IMR-90 (cell line): ENCODE measurements around the gene BROX. TPM values are rescaled to one million over a fixed set of nuclear protein-coding genes. Genes with fewer than 3 reads are reported as not detected.
"Not testable (repeated sequence)": the region's sequence is repeated elsewhere in the genome, so short reads cannot be mapped to it uniquely, and the experiment has no call there.

ENCODE experiments used
- ATAC-seq: fragments of 200-7000 bp; cut with Tn5 transposase; 2 replicates; pipeline ENCODE4 v1.9.1; 2020; ENCODE audit warnings: low read depth, mild to moderate bottlenecking, moderate library complexity
- BruUV-seq: library from RNA; stranded (reverse); fragments of 400-500 nt; replicated peaks from 2 replicates; lab custom pipeline; 2021; lab: Mats Ljungman, UMichigan
- CTCF ChIA-PET: fragments of 300-600 bp; formaldehyde crosslinking; extraction: SDS; loops from one replicate; lab custom pipeline; 2021; ENCODE audit warnings: antibody characterized with exemption; lab: Yijun Ruan, JAX
- POLR2A ChIA-PET: fragments of 300-600 bp; sonication (Branson Sonifier 250); formaldehyde crosslinking; loops from one replicate; lab custom pipeline; 2022; ENCODE audit warnings: antibody characterized with exemption; ENCODE audit not compliant: unreplicated experiment; lab: Charles Lee
- DNase-seq: peaks from one replicate; pipeline ENCODE4 v3.0.0; 2013
- H2AFZ ChIP-seq: replicated peaks from 2 replicates; pipeline ENCODE3; 2013; ENCODE audit warnings: low read length, mild to moderate bottlenecking; ENCODE audit not compliant: poor library complexity
- H2AK5ac ChIP-seq: 2 replicates; pipeline ENCODE4 v1.6.1; 2013; ENCODE audit warnings: low read depth, low read length, inconsistent platforms
- H2AK9ac ChIP-seq: replicated peaks from 2 replicates; pipeline ENCODE3; 2013; ENCODE audit warnings: mild to moderate bottlenecking, low read depth, low read length, moderate library complexity; ENCODE audit not compliant: poor library complexity
- H2BK120ac ChIP-seq: 2 replicates; pipeline ENCODE4 v1.6.1; 2013; ENCODE audit warnings: low read depth, low read length, inconsistent platforms
- H2BK15ac ChIP-seq: 3 replicates; pipeline ENCODE4 v1.6.1; 2013; ENCODE audit warnings: low read depth, low read length, inconsistent platforms
- H2BK20ac ChIP-seq: 2 replicates; pipeline ENCODE4 v1.6.1; 2013; ENCODE audit warnings: low read depth, mild to moderate bottlenecking, inconsistent platforms, low read length, moderate library complexity
- H2BK5ac ChIP-seq: 2 replicates; pipeline ENCODE4 v1.6.1; 2013; ENCODE audit warnings: mild to moderate bottlenecking, low read depth, low read length, inconsistent platforms; ENCODE audit not compliant: poor library complexity, severe bottlenecking
- H3K14ac ChIP-seq: replicated peaks from 2 replicates; pipeline ENCODE4 v1.6.1; 2013; ENCODE audit warnings: low read depth, low read length, inconsistent platforms
- H3K18ac ChIP-seq: 2 replicates; pipeline ENCODE4 v1.6.1; 2013; ENCODE audit warnings: low read depth, low read length, control low read depth
- H3K23ac ChIP-seq: 2 replicates; pipeline ENCODE4 v1.6.1; 2013; ENCODE audit warnings: low read depth, low read length, inconsistent platforms
- H3K27ac ChIP-seq: 2 replicates; pipeline ENCODE4 v1.5.1; 2013; ENCODE audit warnings: mild to moderate bottlenecking, control low read depth, low read length; ENCODE audit not compliant: insufficient read depth
- H3K27me3 ChIP-seq: 2 replicates; pipeline ENCODE4 v1.6.1; 2013; ENCODE audit warnings: low read length; ENCODE audit not compliant: control insufficient read depth, insufficient read depth
- H3K36me3 ChIP-seq: 2 replicates; pipeline ENCODE4 v1.6.1; 2013; ENCODE audit warnings: low read length, mixed read lengths; ENCODE audit not compliant: control insufficient read depth, insufficient read depth
- H3K4ac ChIP-seq: 2 replicates; pipeline ENCODE4 v1.6.1; 2013; ENCODE audit warnings: low read depth, low read length, inconsistent platforms
- H3K4me1 ChIP-seq: 2 replicates; pipeline ENCODE4 v1.6.1; 2013; ENCODE audit warnings: low read length, mixed read lengths; ENCODE audit not compliant: control insufficient read depth, insufficient read depth
- H3K4me2 ChIP-seq: 2 replicates; pipeline ENCODE4 v1.6.1; 2013; ENCODE audit warnings: low read depth, mild to moderate bottlenecking, control low read depth, low read length, moderate library complexity
- H3K4me3 ChIP-seq: 2 replicates; pipeline ENCODE4 v1.5.1; 2013; ENCODE audit warnings: low read depth, mild to moderate bottlenecking, control low read depth, low read length, moderate library complexity; ENCODE audit not compliant: insufficient read depth
- H3K56ac ChIP-seq: 2 replicates; pipeline ENCODE4 v1.6.1; 2013; ENCODE audit warnings: low read length, inconsistent platforms; ENCODE audit not compliant: insufficient read depth; ENCODE audit errors: extremely low read depth
- H3K79me1 ChIP-seq, 2 experiments: 2 replicates each; pipeline ENCODE4 v1.6.1; 2013; ENCODE audit warnings: low read length in 2 of 2, inconsistent platforms in 1 of 2, low read depth in 1 of 2
- H3K9ac ChIP-seq: 2 replicates; pipeline ENCODE4 v1.6.1; 2013; ENCODE audit warnings: low read depth, low read length, control low read depth
- H3K9me1 ChIP-seq: 2 replicates; pipeline ENCODE4 v1.6.1; 2013; ENCODE audit warnings: low read length, inconsistent platforms; ENCODE audit not compliant: insufficient read depth
- H3K9me3 ChIP-seq: 2 replicates; pipeline ENCODE4 v1.6.1; 2013; ENCODE audit warnings: low read length; ENCODE audit not compliant: control insufficient read depth, insufficient read depth
- H4K20me1 ChIP-seq: 2 replicates; pipeline ENCODE4 v1.6.1; 2013; ENCODE audit warnings: low read length, inconsistent platforms; ENCODE audit not compliant: insufficient read depth
- H4K5ac ChIP-seq: 2 replicates; pipeline ENCODE4 v1.6.1; 2013; ENCODE audit warnings: mild to moderate bottlenecking, low read depth, low read length, control low read depth
- H4K8ac ChIP-seq, 2 experiments: 2 replicates each; pipeline ENCODE4 v1.6.1; 2013; ENCODE audit warnings: low read depth in 2 of 2, low read length in 2 of 2, control low read depth in 1 of 2, inconsistent platforms in 1 of 2
- H4K91ac ChIP-seq: 2 replicates; pipeline ENCODE4 v1.6.1; 2013; ENCODE audit warnings: low read depth, low read length, inconsistent platforms; ENCODE audit not compliant: insufficient read depth
- WGBS, 2 experiments: methylation state at CpG; one replicate each; pipeline versions ENCODE4 v1.1.5 to v1.1.7; 2013; ENCODE audit warnings: missing lambda C conversion rate in 2 of 2; ENCODE audit not compliant: insufficient read length in 1 of 2; ENCODE audit errors: extremely low coverage in 2 of 2; 5-methylcytosine and 5-hydroxymethylcytosine counted together
- dilution Hi-C: fragments of 300-500 bp; cut with HindIII; formaldehyde crosslinking; loops from one replicate; pipeline ENCODE4 v1.14.3; 2018; ENCODE audit warnings: low sequenced_read_pairs; ENCODE audit not compliant: unreplicated experiment
- in situ Hi-C: fragments of 300-500 bp; cut with MboI; formaldehyde crosslinking; loops from 3 replicates; pipeline ENCODE4 v1.14.3; 2019; ENCODE audit warnings: low sequenced_read_pairs, inconsistent platforms, mixed read lengths
- intact Hi-C: fragments of 100-400 bp; cut with micrococcal nuclease; formaldehyde crosslinking; loops from 2 replicates; pipeline ENCODE4 v1.10.0; 2022
- polyA plus RNA-seq, 3 experiments: library from polyadenylated mRNA; depleted of rRNA; stranded (reverse); fragments of >200 nt; gene quantifications; 2 replicates each; pipeline ENCODE4 v1.2.3, GENCODE V29; 2012; ENCODE audit warnings: low replicate concordance in 1 of 3
- total RNA-seq: library from RNA; depleted of rRNA; stranded (reverse); fragments of >200 nt; gene quantifications from 2 replicates; pipeline ENCODE4 v1.2.3, GENCODE V29; 2012

The BROX gene
- total and polyA plus RNA-seq, 2 of the 4 experiments (the other 2 are of a cell fraction) = 6.8 to 43.4 TPM

DNA sequence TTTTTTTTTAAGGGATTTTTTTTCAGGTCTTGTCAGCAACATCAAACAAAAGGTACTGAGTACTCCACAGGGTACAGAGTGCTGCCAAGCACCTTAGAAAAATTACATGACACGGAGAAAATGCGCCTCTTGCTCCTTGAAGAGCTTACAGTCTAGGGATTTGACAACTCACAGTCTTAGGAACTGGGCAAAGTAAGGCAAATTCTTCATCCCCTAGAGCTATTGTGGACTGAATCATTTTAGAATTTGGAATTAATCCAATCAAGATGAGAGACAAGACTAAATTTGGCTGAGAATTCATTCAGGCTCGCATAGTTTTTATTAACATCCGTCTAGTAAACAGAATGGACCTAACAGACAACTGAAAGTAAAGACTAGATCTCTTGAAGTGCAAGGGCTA, 44.2 kb upstream of the BROX start:
- H2BK15ac ChIP-seq, H3K27me3 ChIP-seq, H4K5ac ChIP-seq, H3K4me3 ChIP-seq, H2AK5ac ChIP-seq, H2AK9ac ChIP-seq, H2BK120ac ChIP-seq, BruUV-seq, H2AFZ ChIP-seq, H3K4me2 ChIP-seq, dilution Hi-C loops, H3K9ac ChIP-seq, H2BK20ac ChIP-seq, DNase-seq, H3K4ac ChIP-seq, H3K56ac ChIP-seq, H3K18ac ChIP-seq, H3K14ac ChIP-seq, intact Hi-C loops, H4K8ac ChIP-seq, H4K91ac ChIP-seq, POLR2A ChIA-PET, H3K27ac ChIP-seq, H2BK5ac ChIP-seq, H3K23ac ChIP-seq, H3K9me1 ChIP-seq, in situ Hi-C loops, H3K9me3 ChIP-seq, H4K20me1 ChIP-seq: not testable (repeated sequence)
- peak; percentile 52 for ATAC-seq
- H3K36me3 ChIP-seq = peaks cover 32% of the 10 kb centered on the region
- CTCF ChIA-PET = interaction anchor here (0.7 kb wide), 1 partner anchor 1864 kb away, joined by 3 read pairs; no protein-coding TSS in a partner anchor
- no CpG with 5 or more reads among the region's 4 CpGs for WGBS, 2 experiments
- peaks cover 10 to 11% of the 10 kb centered on the region in 2 experiments; a peak in 3 of 4 replicates for H3K79me1 ChIP-seq
- peaks cover 10% of the 10 kb centered on the region for H3K4me1 ChIP-seq

DNA sequence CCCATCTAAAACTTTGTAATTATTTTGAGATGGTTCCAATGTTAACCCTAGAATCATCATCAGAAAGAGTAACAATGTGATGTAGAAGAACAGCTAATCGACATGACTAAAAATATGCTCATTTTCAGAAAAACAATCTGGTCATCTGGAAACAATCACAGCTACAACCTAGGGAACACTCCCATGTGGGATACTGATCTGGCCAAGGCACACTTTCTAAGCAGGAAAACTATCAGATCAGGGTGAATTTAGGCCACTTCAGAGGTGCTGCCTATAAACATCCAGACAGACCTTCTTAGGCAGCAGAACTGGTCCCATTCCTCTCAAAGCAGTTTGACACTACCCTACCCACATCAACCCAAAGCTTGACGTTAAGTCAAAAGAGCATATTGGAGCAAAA, 43.3 kb upstream of the BROX start:
- H2BK5ac ChIP-seq, H3K23ac ChIP-seq, ATAC-seq, H3K9ac ChIP-seq, BruUV-seq, H2BK120ac ChIP-seq, H4K5ac ChIP-seq, intact Hi-C loops, H2BK20ac ChIP-seq, H3K56ac ChIP-seq, H4K91ac ChIP-seq, H3K9me1 ChIP-seq, H3K18ac ChIP-seq, H3K9me3 ChIP-seq, H3K14ac ChIP-seq, in situ Hi-C loops, DNase-seq, H3K27ac ChIP-seq, POLR2A ChIA-PET, H3K4ac ChIP-seq, H2AK9ac ChIP-seq, H4K8ac ChIP-seq, H3K4me2 ChIP-seq, dilution Hi-C loops, H2AK5ac ChIP-seq, H4K20me1 ChIP-seq, H2AFZ ChIP-seq, H3K27me3 ChIP-seq, H3K4me3 ChIP-seq, H2BK15ac ChIP-seq: not testable (repeated sequence)
- peaks cover 10% of the 10 kb centered on the region for H3K4me1 ChIP-seq
- WGBS, 2 experiments = no CpG with 5 or more reads among the region's 2 CpGs
- peaks cover 28% of the 10 kb centered on the region for H3K36me3 ChIP-seq
- CTCF ChIA-PET = interaction anchor here (0.7 kb wide), 1 partner anchor 9 kb away, joined by 3 read pairs; no protein-coding TSS in a partner anchor
- peaks cover 6 to 11% of the 10 kb centered on the region in 2 experiments; a peak in 3 of 4 replicates for H3K79me1 ChIP-seq
